Natural killer cell (primary cell): ENCODE results near the gene PHEX. TPM values are rescaled to one million over a fixed set of nuclear protein-coding genes. Genes with fewer than 3 reads are reported as not detected.
A peak's percentile ranks its signal among the peaks of the same experiment; 100 is the strongest.

Experiments used
- ATAC-seq, 3 donors: fragments of 150-1000 bp in 2 of 3; fragments of 200-7000 bp in 1 of 3; cut with Tn5 transposase; 1 replicate in 1 of 3; 2 replicates in 2 of 3; pipeline ENCODE4 v1.10.0; 2021; ENCODE audit warnings: mild to moderate bottlenecking in 2 of 3, moderate library complexity in 2 of 3
- DNase-seq, 2 donors: peaks; one replicate each; pipeline versions ENCODE4 v3.0.0 to v3.0.0-alpha.2; 2013 to 2021; ENCODE audit warnings: mixed read lengths in 1 of 2
- H3K27ac ChIP-seq: one replicate; pipeline ENCODE4 v1.5.1; 2013; ENCODE audit warnings: mild to moderate bottlenecking, low read length
- H3K27me3 ChIP-seq: one replicate; pipeline ENCODE4 v1.6.1; 2013; ENCODE audit warnings: low read length; ENCODE audit not compliant: control insufficient read depth, insufficient read depth
- H3K36me3 ChIP-seq: one replicate; pipeline ENCODE4 v1.6.1; 2013; ENCODE audit warnings: low read length; ENCODE audit not compliant: control insufficient read depth, insufficient read depth
- H3K4me1 ChIP-seq: one replicate; pipeline ENCODE4 v1.6.1; 2013; ENCODE audit warnings: low read length; ENCODE audit not compliant: control insufficient read depth, insufficient read depth
- H3K4me3 ChIP-seq: one replicate; pipeline ENCODE4 v1.5.1; 2013; ENCODE audit warnings: low read length
- H3K9me3 ChIP-seq: one replicate; pipeline ENCODE4 v1.6.1; 2013; ENCODE audit warnings: low read length; ENCODE audit not compliant: control insufficient read depth, insufficient read depth
- H3K27ac Mint-ChIP-seq, 2 donors: one replicate each; pipeline ENCODE4 v1.8.0; 2022; ENCODE audit warnings: mild to moderate bottlenecking in 2 of 2, mixed read lengths in 2 of 2, moderate library complexity in 1 of 2
- H3K27me3 Mint-ChIP-seq, 2 donors: one replicate each; pipeline ENCODE4 v1.8.0; 2022; ENCODE audit warnings: low read depth in 2 of 2, mixed read lengths in 2 of 2
- H3K36me3 Mint-ChIP-seq: one replicate; pipeline ENCODE4 v1.8.0; 2022; ENCODE audit warnings: mixed read lengths
- H3K4me1 Mint-ChIP-seq, 2 donors: one replicate each; pipeline ENCODE4 v1.8.0; 2022; ENCODE audit warnings: mixed read lengths in 2 of 2
- H3K4me3 Mint-ChIP-seq: one replicate; pipeline ENCODE4 v1.8.0; 2022; ENCODE audit warnings: mild to moderate bottlenecking, moderate library complexity, mixed read lengths
- H3K9me3 Mint-ChIP-seq, 2 donors: one replicate each; pipeline ENCODE4 v1.8.0; 2022; ENCODE audit warnings: mixed read lengths in 2 of 2
- WGBS: methylation state at CpG from one replicate; pipeline ENCODE4 v1.1.7; 2013; ENCODE audit warnings: missing lambda C conversion rate; ENCODE audit not compliant: insufficient coverage; 5-methylcytosine and 5-hydroxymethylcytosine counted together
- intact Hi-C: fragments of 100-400 bp; cut with micrococcal nuclease; formaldehyde crosslinking; loops from one replicate; pipeline ENCODE4 v1.14.2; 2022
- total RNA-seq, 4 donors: library from RNA; stranded (reverse); fragments of 120-200 nt in 1 of 4; gene quantifications; one replicate each; pipeline versions ENCODE4 v1.2.3 to v1.2.4, GENCODE V29; 2013 to 2022
- TF ChIP-seq, protein P1 (sequence below): fragments of 200-600 bp; IDR thresholded peaks from one replicate; pipeline ENCODE4 v1.8.0; 2022; ENCODE audit warnings: antibody characterized with exemption

The PHEX gene
- total RNA-seq, 3 donors from 2014 or later (not counting 1 experiment from before 2014, with no cell fraction given): 0.10 to 0.54 (median 0.25) TPM

DNA sequence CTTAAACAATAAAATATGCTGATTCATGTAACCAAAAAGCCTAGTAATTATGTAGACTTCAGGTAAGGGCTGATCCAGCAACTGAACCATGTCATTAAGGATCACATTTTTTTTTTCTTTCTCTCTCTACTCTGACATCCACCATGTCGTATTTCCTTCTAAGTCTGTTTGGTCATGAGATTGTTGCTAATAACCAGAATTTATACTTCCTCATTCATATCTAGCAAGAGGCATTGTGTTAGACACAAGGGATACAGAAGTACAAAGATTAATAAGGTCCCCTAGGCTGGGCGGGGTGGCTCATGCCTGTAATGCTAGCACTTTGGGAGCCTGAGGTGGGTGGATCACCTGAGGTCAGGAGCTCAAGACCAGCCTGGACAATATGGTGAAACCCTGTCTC, 24.1 kb downstream of the PHEX start:
- H3K36me3 ChIP-seq: no peaks in the 10 kb centered on the region
- TF ChIP-seq, protein P1, sequence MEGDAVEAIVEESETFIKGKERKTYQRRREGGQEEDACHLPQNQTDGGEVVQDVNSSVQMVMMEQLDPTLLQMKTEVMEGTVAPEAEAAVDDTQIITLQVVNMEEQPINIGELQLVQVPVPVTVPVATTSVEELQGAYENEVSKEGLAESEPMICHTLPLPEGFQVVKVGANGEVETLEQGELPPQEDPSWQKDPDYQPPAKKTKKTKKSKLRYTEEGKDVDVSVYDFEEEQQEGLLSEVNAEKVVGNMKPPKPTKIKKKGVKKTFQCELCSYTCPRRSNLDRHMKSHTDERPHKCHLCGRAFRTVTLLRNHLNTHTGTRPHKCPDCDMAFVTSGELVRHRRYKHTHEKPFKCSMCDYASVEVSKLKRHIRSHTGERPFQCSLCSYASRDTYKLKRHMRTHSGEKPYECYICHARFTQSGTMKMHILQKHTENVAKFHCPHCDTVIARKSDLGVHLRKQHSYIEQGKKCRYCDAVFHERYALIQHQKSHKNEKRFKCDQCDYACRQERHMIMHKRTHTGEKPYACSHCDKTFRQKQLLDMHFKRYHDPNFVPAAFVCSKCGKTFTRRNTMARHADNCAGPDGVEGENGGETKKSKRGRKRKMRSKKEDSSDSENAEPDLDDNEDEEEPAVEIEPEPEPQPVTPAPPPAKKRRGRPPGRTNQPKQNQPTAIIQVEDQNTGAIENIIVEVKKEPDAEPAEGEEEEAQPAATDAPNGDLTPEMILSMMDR: no peak
- Mint-ChIP-seq H3K27ac (no peak overlapping the region), H3K36me3 (no peaks in the 10 kb centered on the region), H3K9me3 (no peaks in the 10 kb centered on the region), H3K4me1 (peaks cover 0 to 8% of the 10 kb centered on the region in 2 donors), H3K4me3 (no peak overlapping the region), H3K27me3 (peaks cover 0 to 8% of the 10 kb centered on the region in 2 donors)
- ATAC-seq (no peak), DNase-seq (no peak)
- H3K4me1 ChIP-seq: no peaks in the 10 kb centered on the region
- H3K4me3 ChIP-seq: no peak overlapping the region
- no peaks in the 10 kb centered on the region for H3K9me3 ChIP-seq
- 75% methylated on average over 1 of the region's 2 CpGs for WGBS
- H3K27ac ChIP-seq: no peak overlapping the region
- intact Hi-C loops: no loop called here
- no peaks in the 10 kb centered on the region for H3K27me3 ChIP-seq

DNA sequence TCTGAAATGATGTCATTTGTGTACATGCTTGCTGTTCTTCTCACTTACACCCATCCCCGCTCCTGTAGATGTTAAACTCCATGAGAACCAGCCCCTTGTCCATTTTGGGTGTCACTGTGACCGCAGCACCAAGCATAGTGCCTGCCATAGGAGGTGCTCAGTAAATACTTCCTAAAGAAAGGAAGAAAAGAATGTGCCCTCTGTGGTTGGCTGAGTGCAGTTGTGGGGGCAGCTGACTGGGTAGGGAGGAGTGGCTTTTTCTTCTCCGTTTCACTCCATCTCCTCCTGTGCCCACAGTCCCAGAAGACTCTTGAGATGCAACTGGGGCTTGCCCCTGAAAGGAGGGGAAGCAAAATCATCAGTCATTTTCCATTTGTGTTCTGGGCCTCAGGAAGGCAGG, 25.5 kb downstream of the PHEX start:
- Histone ChIP-seq H3K27ac (peak overlapping the region; percentile 11), H3K36me3 (no peaks in the 10 kb centered on the region), H3K27me3 (no peaks in the 10 kb centered on the region), H3K4me1 (no peaks in the 10 kb centered on the region), H3K4me3 (no peak overlapping the region), H3K9me3 (no peaks in the 10 kb centered on the region)
- 67% methylated on average over 1 of the region's 3 CpGs for WGBS
- TF ChIP-seq, protein P1: no peak
- Mint-ChIP-seq H3K27ac (no peak overlapping the region), H3K4me1 (peaks cover 0 to 8% of the 10 kb centered on the region in 2 donors), H3K27me3 (peaks cover 0 to 16% of the 10 kb centered on the region in 2 donors), H3K9me3 (no peaks in the 10 kb centered on the region), H3K4me3 (no peak overlapping the region), H3K36me3 (no peaks in the 10 kb centered on the region)
- intact Hi-C loops: no loop called here
- ATAC-seq (no peak), DNase-seq (no peak)

DNA sequence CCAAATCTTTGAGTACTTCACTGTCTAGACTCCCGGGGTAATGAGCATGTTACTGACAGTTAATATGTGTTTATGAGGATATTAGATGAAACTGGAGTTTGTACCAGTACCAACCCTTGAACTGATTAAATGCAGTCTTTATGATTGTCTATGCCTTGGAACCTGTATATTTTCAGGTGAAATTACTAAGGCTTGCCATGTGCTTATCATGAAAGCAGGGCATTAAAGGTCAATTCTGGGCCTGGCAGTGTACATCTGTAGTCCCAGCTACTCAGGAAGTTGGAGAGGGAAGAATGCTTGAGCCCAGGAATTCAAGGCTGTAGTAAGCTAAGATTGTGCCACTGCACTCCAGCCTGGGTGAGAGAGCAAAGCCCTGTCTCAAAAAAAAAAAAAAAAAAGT, 27.6 kb downstream of the PHEX start:
- H3K4me3 ChIP-seq: no peak overlapping the region
- intact Hi-C loops: no loop called here
- ATAC-seq (no peak), DNase-seq (no peak)
- WGBS: no CpG with 5 or more reads among the region's 1 CpG
- no peaks in the 10 kb centered on the region for H3K27me3 ChIP-seq
- peaks cover 3% of the 10 kb centered on the region for H3K4me1 ChIP-seq
- no peaks in the 10 kb centered on the region for H3K9me3 Mint-ChIP-seq
- no peaks in the 10 kb centered on the region for H3K36me3 ChIP-seq
- H3K36me3 Mint-ChIP-seq: no peaks in the 10 kb centered on the region
- no peak overlapping the region for H3K27ac Mint-ChIP-seq
- peaks cover 0 to 8% of the 10 kb centered on the region in 2 donors for H3K27me3 Mint-ChIP-seq
- no peaks in the 10 kb centered on the region for H3K9me3 ChIP-seq
- H3K4me1 Mint-ChIP-seq: peaks cover 0 to 17% of the 10 kb centered on the region in 2 donors
- TF ChIP-seq, protein P1: no peak
- no peak overlapping the region for H3K4me3 Mint-ChIP-seq
- no peak overlapping the region for H3K27ac ChIP-seq
